ENCODE data around the gene F13A1. TPM values are rescaled to one million over a fixed set of nuclear protein-coding genes. Genes with fewer than 3 reads are reported as not detected.

Gene F13A1
- total RNA-seq, result 45.1 TPM

GRCh38 chr6:6319952-6320811, at the start of gene F13A1:
Gene F13A1 (minus strand): TSS chr6:6320662. CDS start chr6:6318664, 1,998 bp downstream.

